Transverse colon (tissue), 4 donors: ENCODE data around the gene NDUFS7. TPM values are rescaled to one million over a fixed set of nuclear protein-coding genes. Genes with fewer than 3 reads are reported as not detected.

Source experiments
- DNase-seq: peaks from one replicate; pipeline ENCODE4 v3.0.0-alpha.2; 2019
- H3K27ac ChIP-seq, 4 donors: fragments of 200-600 bp; sonication (generic); 2 replicates each; pipeline ENCODE4 v1.5.1; 2016 to 2018; ENCODE audit warnings: inconsistent platforms in 4 of 4
- H3K27me3 ChIP-seq: fragments of 200-600 bp; sonication (generic); 2 replicates; pipeline ENCODE4 v1.5.1; 2017; ENCODE audit warnings: inconsistent platforms
- H3K36me3 ChIP-seq, 4 donors: fragments of 200-600 bp; sonication (generic); 2 replicates each; pipeline ENCODE4 v1.5.1; 2017 to 2019; ENCODE audit warnings: inconsistent platforms in 4 of 4
- H3K4me1 ChIP-seq, 4 donors: fragments of 200-600 bp; sonication (generic); 2 replicates each; pipeline ENCODE4 v1.5.1; 2017 to 2020; ENCODE audit warnings: inconsistent platforms in 4 of 4
- H3K4me3 ChIP-seq, 4 donors: fragments of 200-600 bp; sonication (generic); 1 replicate in 1 of 4; 2 replicates in 3 of 4; pipeline versions ENCODE4 v1.5.1 to v1.6.1; 2017 to 2019; ENCODE audit warnings: inconsistent platforms in 4 of 4
- H3K9me3 ChIP-seq, 2 donors: fragments of 200-600 bp; sonication (generic); 2 replicates each; pipeline ENCODE4 v1.5.1; 2017 to 2019; ENCODE audit warnings: inconsistent platforms in 2 of 2
- CTCF ChIP-seq, 5 experiments: fragments of 200-600 bp in 3 of 5; fragments of 450-650 bp in 2 of 5; sonication (generic) in 3 of 5; IDR thresholded peaks; 1 replicate in 2 of 5; 2 replicates in 3 of 5; pipeline ENCODE4 v1.5.1; 2016 to 2017; ENCODE audit warnings: antibody characterized with exemption in 5 of 5, inconsistent platforms in 3 of 5, mild to moderate bottlenecking in 2 of 5, moderate library complexity in 1 of 5
- EP300 ChIP-seq: sonication (generic); formaldehyde crosslinking; IDR thresholded peaks from one replicate; pipeline ENCODE4 v1.6.1; 2017; ENCODE audit warnings: antibody characterized with exemption, low read depth
- POLR2A ChIP-seq: fragments of 450-650 bp; IDR thresholded peaks from one replicate; pipeline ENCODE4 v1.6.1; 2016; ENCODE audit warnings: antibody characterized with exemption, mild to moderate bottlenecking, moderate library complexity
- POLR2AphosphoS5 ChIP-seq, 3 donors: sonication (generic); formaldehyde crosslinking; IDR thresholded peaks; one replicate each; pipeline ENCODE4 v1.6.1; 2016; ENCODE audit warnings: antibody characterized with exemption in 3 of 3
- WGBS, 2 donors: methylation state at CpG; one replicate each; pipeline ENCODE4 v1.1.5; 2018; ENCODE audit warnings: low coverage in 1 of 2; 5-methylcytosine and 5-hydroxymethylcytosine counted together
- in situ Hi-C, 4 donors: fragments of 200-750 bp; cut with MboI; loops; one replicate each; pipeline versions ENCODE4 v1.15.0 to v1.15.1; 2017; ENCODE audit warnings: low sequenced_read_pairs in 3 of 4, low pct_ligation_motif_present in 1 of 4, low pct_unique_long_range_greater_than_20kb in 1 of 4
- intact Hi-C: fragments of 100-400 bp; cut with DNase I; formaldehyde crosslinking; loops from one replicate; pipeline ENCODE4 v1.15.1; 2023; ENCODE audit warnings: low total_unique reads
- total RNA-seq, 4 donors: library from RNA; depleted of rRNA; stranded (reverse); fragments of >200 nt; gene quantifications; one replicate each; pipeline ENCODE4 v1.1.0, GENCODE V29; 2016

The NDUFS7 gene
- total RNA-seq, 4 donors from 2014 or later = 32.2 to 196 (median 156) TPM

GRCh38 chr19:1425902-1426301, 42.2 kb downstream of the NDUFS7 start:
- Histone ChIP-seq H3K9me3 (no peaks in the 10 kb centered on the region), H3K4me1 (peaks cover 0 to 12% (median 2%) of the 10 kb centered on the region in 4 donors), H3K27ac (no peak overlapping the region), H3K36me3 (peaks cover 0 to 52% (median 24%) of the 10 kb centered on the region in 4 donors), H3K27me3 (no peaks in the 10 kb centered on the region), H3K4me3 (no peak overlapping the region)
- intact Hi-C loops = no loop called here
- no peak for DNase-seq
- no peak for TF ChIP-seq POLR2A
- no peak for TF ChIP-seq CTCF (IDR thresholded peaks at IDR 0.05)
- no peak for TF ChIP-seq POLR2AphosphoS5 (IDR thresholded peaks at IDR 0.05)
- TF ChIP-seq EP300 = no peak
- in situ Hi-C loops = no loop called here
- 83 to 92% methylated on average over 2 to 14 of the region's 14 CpGs for WGBS, 2 donors

GRCh38 chr19:1426736-1427135, 43.0 kb downstream of the NDUFS7 start:
- TF ChIP-seq POLR2AphosphoS5 (IDR thresholded peaks at IDR 0.05) (no peak), CTCF (IDR thresholded peaks at IDR 0.05) (no peak), EP300 (no peak), POLR2A (no peak)

GRCh38 chr19:1427221-1427920, 43.7 kb downstream of the NDUFS7 start:
- no peak for DNase-seq
- no peaks in the 10 kb centered on the region for H3K9me3 ChIP-seq
- no peaks in the 10 kb centered on the region for H3K27me3 ChIP-seq
- in situ Hi-C loops (no loop called here), intact Hi-C loops (no loop called here)
- TF ChIP-seq CTCF (IDR thresholded peaks at IDR 0.05) (no peak), EP300 (no peak), POLR2A (no peak), POLR2AphosphoS5 (IDR thresholded peaks at IDR 0.05) (no peak)
- H3K4me1 ChIP-seq = peaks cover 0 to 12% (median 2%) of the 10 kb centered on the region in 4 donors
- no peak overlapping the region for H3K27ac ChIP-seq
- peaks cover 0 to 61% (median 27%) of the 10 kb centered on the region in 4 donors for H3K36me3 ChIP-seq
- WGBS, 2 donors = 93 to 100% methylated on average over 2 to 27 of the region's 27 CpGs
- no peak overlapping the region for H3K4me3 ChIP-seq

More at GRCh38 chr19:1426736-1427135, 43.0 kb downstream of the NDUFS7 start:
- Histone ChIP-seq H3K4me1 (peaks cover 0 to 12% (median 2%) of the 10 kb centered on the region in 4 donors), H3K4me3 (no peak overlapping the region), H3K9me3 (no peaks in the 10 kb centered on the region), H3K27ac (no peak overlapping the region), H3K27me3 (no peaks in the 10 kb centered on the region), H3K36me3 (peaks cover 0 to 57% (median 23%) of the 10 kb centered on the region in 4 donors)
- 87 to 92% methylated on average over 3 to 9 of the region's 9 CpGs for WGBS, 2 donors
- in situ Hi-C loops (no loop called here), intact Hi-C loops (no loop called here)
- DNase-seq = no peak

- peaks cover 0 to 59% (median 27%) of the 10 kb centered on the region in 4 donors for H3K36me3 ChIP-seq
- no peak for DNase-seq
- H3K27me3 ChIP-seq = no peaks in the 10 kb centered on the region
- no peaks in the 10 kb centered on the region for H3K9me3 ChIP-seq
- intact Hi-C loops (no loop called here), in situ Hi-C loops (no loop called here)
- no peak for TF ChIP-seq CTCF (IDR thresholded peaks at IDR 0.05)
- TF ChIP-seq POLR2A = no peak
- TF ChIP-seq EP300 = no peak
- TF ChIP-seq POLR2AphosphoS5 (IDR thresholded peaks at IDR 0.05) = no peak
- 86 to 90% methylated on average over 4 to 30 of the region's 41 CpGs for WGBS, 2 donors
- H3K27ac ChIP-seq = peak overlapping the region in 1 of 4 donors; percentile 28
- no peak overlapping the region for H3K4me3 ChIP-seq
- peaks cover 0 to 9% (median under 1%) of the 10 kb centered on the region in 4 donors for H3K4me1 ChIP-seq
Observed at GRCh38 chr19:1428738-1429391, 45.2 kb downstream of the NDUFS7 start.
